HG03039 (cell line): Measurements from ENCODE around the gene FAM236D.
"Not testable (repeated sequence)": the region's sequence is repeated elsewhere in the genome, so short reads cannot be mapped to it uniquely, and the experiment has no call there.

Experiments used
- ATAC-seq: cut with Tn5 transposase; IDR thresholded peaks from one replicate; pipeline ENCODE4 v1.9.1; 2021; ENCODE audit warnings: mild to moderate bottlenecking, moderate library complexity; ENCODE audit not compliant: unreplicated experiment

Gene FAM236D

DNA sequence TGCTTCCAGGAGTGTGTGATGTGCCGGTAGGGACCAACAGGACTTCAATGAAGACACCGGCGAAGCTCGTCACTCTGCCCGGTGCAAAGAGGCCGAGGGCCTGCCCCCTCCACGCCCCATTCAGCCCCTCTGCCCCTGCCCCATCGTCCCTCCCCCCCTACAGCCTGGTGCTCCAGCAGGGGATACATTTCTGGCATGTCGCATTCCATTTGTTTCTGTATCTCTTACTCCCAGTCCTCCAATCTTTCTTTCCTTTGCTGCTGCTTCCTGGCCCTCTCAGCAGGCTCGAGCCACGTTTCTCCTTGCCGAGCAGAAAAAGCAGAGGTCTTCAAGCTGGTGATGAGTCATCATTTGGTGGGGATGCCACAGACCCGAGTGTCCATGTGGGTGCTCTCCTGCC lies at the start of gene FAM236D:
TSS of gene FAM236D (minus strand) at position 101 of the 400 bp plus-strand sequence. CDS start at position 1, 100 bp downstream.
- not testable (repeated sequence) for ATAC-seq

GRCh38 chrX:72837532-72837931 lies 29.5 kb upstream of the FAM236D start:
- not testable (repeated sequence) for ATAC-seq

DNA sequence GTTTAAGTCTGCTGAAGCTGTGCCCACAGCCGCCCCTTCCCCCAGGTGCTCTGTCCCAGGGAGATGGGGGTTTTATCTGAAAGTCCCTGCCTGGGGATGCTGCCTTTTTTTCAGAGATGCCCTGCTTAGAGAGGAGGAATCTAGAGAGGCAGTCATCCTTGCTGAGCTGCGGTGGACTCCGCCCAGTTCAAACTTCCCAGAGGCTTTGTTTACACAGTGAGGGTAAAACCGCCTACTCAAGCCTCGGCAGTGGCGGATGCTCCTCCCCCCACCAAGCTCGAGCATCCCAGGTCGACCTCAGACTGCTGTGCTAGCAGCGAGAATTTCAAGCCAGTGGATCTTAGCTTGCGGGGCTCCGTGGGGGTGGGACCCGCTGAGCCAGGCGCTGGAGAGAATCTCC lies 22.7 kb upstream of the FAM236D start:
- not testable (repeated sequence) for ATAC-seq

DNA sequence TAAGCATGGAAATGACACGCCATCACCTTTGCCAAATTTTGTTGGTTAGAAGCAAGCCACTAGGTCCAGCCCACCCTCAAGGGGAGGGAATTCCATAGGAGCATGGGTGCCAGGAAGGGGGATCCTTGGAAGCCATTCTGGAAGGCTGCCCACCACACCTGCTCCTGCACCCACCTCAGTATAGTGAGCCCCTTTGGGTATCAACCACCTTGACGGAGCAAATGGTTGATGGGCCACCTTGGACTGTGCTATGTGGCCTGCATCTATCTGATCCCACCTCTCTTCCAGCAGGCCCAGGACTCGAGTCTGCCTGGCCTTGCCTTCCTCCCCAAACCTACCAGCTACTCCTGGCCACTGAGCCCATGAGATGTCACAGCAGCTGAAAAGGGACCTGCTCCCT lies 17.6 kb downstream of the FAM236D start:
- ATAC-seq, result not testable (repeated sequence)

- not testable (repeated sequence) for ATAC-seq
Measured at GRCh38 chrX:72788142-72788541, 19.9 kb downstream of the FAM236D start.

GRCh38 chrX:72783964-72784363 lies 24.0 kb downstream of the FAM236D start:
- ATAC-seq, result not testable (repeated sequence)

DNA sequence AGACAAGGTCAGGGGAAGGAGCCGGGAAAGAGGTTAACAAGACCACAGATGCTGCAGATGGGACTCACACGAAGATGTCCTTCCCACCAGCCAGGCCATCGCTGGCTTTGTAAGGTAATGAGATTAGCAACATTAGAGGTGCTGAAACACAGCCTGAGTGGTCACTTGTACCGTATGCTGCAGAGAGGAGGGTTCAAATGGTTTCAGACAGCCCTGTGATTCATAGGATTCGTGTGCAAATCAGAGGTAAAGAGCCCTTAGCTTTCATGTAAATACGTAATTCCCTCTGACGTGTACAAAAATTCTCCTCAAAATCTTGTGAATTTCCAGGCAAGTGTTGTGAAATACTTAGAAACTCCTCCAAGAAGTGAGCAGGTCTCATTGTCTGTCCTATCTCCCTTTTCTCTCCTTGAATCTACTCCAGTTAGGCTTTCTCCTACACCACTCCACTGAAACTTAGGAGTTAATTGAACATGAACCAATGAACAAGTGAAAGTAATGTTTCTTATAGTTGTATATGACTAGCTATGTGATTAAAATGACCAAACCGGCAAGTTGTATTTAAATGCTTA lies 24.6 kb downstream of the FAM236D start:
- not testable (repeated sequence) for ATAC-seq

DNA sequence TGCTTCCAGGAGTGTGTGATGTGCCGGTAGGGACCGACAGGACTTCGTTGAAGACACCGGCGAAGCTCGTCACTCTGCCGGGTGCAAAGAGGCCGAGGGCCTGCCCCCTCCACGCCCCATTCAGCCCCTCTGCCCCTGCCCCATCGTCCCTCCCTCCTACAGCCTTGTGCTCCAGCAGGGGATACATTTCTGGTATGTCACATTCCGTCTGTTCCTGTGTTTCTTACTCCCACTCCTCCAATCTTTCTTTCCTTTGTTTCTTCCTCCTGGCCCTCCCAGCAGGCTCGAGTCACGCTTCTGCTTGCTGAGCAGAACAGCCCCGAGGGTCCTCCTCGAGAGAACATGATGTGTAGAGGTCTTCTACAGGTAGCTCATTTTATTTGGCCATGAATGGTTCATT lies 25.4 kb downstream of the FAM236D start, which contains the start of gene FAM236B:
TSS of gene FAM236B (minus strand) at position 101 of the 400 bp plus-strand sequence. CDS start at position 1, 100 bp downstream.
- ATAC-seq, result not testable (repeated sequence)

DNA sequence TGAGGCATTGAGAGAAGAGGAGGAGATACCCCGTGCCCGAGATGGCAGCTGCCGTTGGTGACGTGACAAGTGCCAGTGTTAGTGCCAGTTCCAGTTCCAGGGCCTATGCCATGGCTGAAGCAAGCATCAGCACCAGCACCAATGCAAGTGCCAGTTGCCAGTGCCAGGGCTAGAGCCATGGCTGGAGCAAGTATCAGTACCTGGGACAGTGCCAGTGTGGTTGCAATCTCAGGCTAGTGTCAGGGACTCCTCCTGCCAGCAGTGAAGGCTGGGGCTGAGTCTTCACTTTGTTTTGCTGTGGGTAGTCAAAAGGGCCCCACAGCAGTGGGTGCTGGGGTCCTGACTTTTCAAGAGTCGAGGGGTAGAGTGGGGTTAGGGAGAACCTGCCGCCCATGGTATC lies 29.9 kb downstream of the FAM236D start:
- not testable (repeated sequence) for ATAC-seq

DNA sequence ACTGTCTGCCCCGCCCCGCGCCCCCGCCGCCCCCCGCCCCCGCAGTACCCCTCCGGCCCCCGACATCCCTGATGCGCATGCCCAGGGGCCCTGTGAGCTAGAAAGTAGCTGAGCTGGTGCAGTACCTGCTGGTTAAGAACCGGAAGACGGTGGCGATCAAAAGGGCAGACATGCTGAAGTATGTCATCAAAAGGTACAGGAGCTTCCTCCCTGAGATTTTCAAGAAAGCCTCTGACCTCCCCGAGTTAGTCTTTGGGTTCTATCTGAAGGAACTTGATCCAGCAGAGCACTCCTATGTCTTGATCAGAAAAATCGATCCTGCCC lies 30.6 kb downstream of the FAM236D start:
- ATAC-seq, result not testable (repeated sequence)

DNA sequence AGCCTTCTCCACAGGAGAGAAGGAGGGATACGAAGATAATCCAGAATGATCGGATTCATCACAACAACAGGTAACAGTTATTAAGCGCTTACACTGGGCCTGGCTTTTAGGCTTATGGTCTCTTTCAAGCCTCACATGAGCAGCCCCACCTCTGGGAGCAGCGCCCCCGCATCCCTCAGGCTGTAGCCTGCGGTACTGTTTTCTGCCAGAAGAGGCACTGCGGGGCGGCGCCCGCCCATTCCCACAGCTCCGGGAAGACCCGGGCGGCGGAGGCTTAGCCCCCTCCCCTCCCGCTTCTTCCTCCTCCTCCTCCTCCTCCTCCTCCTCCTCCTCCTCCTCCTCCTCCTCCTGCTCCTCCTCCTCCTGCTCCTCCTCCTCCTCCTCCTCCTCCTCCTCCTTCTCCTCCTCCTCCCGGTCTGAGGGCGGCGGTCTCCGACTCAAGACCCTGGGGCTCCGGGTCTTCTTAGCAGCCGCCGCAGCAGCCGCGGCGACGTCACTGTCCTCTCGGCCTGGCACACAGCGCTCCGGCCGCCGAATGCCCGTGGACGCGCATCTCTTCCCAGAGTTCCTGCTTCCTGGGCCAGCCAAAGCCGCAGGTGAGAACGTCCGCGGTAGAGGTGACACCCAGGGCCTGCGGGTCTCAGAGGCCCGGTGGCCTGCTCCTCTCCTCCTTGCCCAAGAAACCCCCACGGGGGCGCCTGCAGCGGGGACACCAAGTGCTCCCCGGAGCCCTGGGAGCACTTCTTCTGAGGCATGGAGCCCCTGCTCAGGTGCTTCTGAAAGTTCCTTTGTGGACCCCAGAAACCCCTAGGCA lies 31.1 kb downstream of the FAM236D start, which contains the start of gene DMRTC1B:
TSS of gene DMRTC1B (plus strand) at position 238 of the 814 bp plus-strand sequence. CDS start 68,246 bp downstream, outside the sequence.
- ATAC-seq, result peak; percentile 77

DNA sequence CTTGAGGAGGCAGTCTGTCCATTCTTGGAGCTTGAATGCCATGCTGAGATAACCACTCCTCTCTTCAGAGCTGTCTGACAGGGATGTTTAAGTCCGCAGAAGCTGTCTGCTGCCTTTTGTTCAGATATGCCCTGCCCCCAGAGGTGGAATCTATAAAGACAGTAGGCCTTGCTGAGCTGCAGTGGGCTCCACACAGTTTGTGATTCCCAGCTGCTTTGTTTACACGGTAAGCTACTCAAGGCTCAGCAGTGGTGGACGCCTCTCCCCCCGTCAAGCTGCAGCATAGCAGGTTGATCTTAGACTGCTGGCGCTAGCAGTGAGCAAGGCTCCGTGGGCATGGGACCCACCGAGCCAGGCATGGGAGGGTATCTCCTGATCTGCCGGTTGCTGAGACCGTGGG lies 47.6 kb downstream of the FAM236D start:
- ATAC-seq, result not testable (repeated sequence)
